K562 (cell line): ENCODE results near the gene RPL39L. TPM values are rescaled to one million over a fixed set of nuclear protein-coding genes. Genes with fewer than 3 reads are reported as not detected.

ENCODE experiments used
- polyA plus RNA-seq, 8 experiments: library from polyadenylated mRNA; depleted of rRNA in 4 of 8; stranded (reverse) in 5 of 8; unstranded in 3 of 8; fragments of >200 nt; fragmentation: Nextera tagmentation in 2 of 8; fragmentation: Illumina TruSeq in 1 of 8; extraction: Ambion mirVana in 2 of 8; extraction: Trizol in 1 of 8; gene quantifications; 2 replicates each; pipeline versions ENCODE4 v1.2.1 to v1.2.3, GENCODE V29; 2011 to 2014; ENCODE audit warnings: inconsistent platforms in 1 of 8, missing spikeins in 1 of 8
- total RNA-seq, 7 experiments: library from RNA; depleted of rRNA in 6 of 7; stranded (reverse); fragments of >200 nt in 6 of 7; fragmentation: Illumina TruSeq in 2 of 7; extraction: Trizol in 2 of 7; gene quantifications; 2 replicates each; pipeline versions ENCODE4 v1.2.1 to v1.2.3, GENCODE V29; 2011 to 2021; ENCODE audit warnings: low replicate concordance in 1 of 7
- TF ChIP-seq, protein P1 (sequence below), 2 experiments: fragments of 450-650 bp; formaldehyde crosslinking in 1 of 2; IDR thresholded peaks; 2 replicates each; pipeline versions ENCODE4 v1.4.0 to v1.6.1; 2014 to 2020; ENCODE audit warnings: mild to moderate bottlenecking in 2 of 2, borderline replicate concordance in 1 of 2, low read depth in 1 of 2

The RPL39L gene
- total and polyA plus RNA-seq, 9 of the 15 experiments (the other 6 are each of a cell fraction or from before 2014, with no cell fraction given), result 15.0 to 122 (median 45.5) TPM

DNA sequence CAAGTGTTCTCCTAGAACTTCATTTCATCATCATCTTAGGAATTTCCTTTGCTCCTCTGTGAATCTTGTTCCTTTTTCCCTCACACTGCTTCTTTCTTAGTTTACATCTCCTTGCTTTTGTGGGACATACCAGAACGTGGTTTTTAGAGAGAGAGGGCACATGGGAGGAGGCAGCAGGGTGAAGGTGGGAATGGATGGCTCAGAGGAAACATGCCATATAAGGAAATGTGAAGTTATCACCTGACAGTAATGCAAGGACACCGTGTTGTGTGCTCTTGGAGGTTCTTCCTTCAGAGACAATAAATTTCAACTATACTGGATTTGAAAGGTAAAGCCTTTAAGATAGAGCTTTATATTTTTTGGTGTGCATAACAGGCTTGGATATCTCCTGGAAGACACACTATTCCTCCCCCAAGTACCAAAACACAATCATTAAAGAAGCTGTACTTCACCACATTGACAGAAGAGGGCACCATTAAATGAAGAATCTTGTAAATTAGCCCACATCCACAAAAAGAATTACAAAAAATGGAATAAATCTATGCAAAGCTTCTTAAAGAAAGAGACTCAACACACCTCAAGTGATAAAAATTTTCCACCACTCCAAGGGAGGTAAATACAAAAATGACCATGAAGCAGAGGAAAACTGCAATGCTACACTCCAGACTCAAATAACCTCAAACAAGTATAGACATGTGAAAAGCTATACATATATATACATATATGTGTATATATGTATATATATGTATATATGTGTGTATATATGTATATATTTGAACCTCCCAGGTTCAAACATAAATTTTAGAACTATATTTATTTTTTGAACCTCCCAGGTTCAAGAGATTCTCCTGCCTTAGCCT lies 26.1 kb downstream of the RPL39L start (continued):
- TF ChIP-seq, protein P1, sequence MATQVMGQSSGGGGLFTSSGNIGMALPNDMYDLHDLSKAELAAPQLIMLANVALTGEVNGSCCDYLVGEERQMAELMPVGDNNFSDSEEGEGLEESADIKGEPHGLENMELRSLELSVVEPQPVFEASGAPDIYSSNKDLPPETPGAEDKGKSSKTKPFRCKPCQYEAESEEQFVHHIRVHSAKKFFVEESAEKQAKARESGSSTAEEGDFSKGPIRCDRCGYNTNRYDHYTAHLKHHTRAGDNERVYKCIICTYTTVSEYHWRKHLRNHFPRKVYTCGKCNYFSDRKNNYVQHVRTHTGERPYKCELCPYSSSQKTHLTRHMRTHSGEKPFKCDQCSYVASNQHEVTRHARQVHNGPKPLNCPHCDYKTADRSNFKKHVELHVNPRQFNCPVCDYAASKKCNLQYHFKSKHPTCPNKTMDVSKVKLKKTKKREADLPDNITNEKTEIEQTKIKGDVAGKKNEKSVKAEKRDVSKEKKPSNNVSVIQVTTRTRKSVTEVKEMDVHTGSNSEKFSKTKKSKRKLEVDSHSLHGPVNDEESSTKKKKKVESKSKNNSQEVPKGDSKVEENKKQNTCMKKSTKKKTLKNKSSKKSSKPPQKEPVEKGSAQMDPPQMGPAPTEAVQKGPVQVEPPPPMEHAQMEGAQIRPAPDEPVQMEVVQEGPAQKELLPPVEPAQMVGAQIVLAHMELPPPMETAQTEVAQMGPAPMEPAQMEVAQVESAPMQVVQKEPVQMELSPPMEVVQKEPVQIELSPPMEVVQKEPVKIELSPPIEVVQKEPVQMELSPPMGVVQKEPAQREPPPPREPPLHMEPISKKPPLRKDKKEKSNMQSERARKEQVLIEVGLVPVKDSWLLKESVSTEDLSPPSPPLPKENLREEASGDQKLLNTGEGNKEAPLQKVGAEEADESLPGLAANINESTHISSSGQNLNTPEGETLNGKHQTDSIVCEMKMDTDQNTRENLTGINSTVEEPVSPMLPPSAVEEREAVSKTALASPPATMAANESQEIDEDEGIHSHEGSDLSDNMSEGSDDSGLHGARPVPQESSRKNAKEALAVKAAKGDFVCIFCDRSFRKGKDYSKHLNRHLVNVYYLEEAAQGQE (IDR thresholded peaks at IDR 0.05; ENCODE audit: borderline replicate concordance), result peak; percentile 52; the same call in 1 of the 2 replicates
- TF ChIP-seq, protein P1 (CRISPR knock-in tag; IDR thresholded peaks at IDR 0.05; ENCODE audit: low read depth), result no peak
